Measurements from ENCODE around the gene PTGFRN. TPM values are rescaled to one million over a fixed set of nuclear protein-coding genes. Genes with fewer than 3 reads are reported as not detected.

Gene PTGFRN
- total RNA-seq, 2 donors from 2014 or later, result 10.1 to 11.1 TPM

DNA sequence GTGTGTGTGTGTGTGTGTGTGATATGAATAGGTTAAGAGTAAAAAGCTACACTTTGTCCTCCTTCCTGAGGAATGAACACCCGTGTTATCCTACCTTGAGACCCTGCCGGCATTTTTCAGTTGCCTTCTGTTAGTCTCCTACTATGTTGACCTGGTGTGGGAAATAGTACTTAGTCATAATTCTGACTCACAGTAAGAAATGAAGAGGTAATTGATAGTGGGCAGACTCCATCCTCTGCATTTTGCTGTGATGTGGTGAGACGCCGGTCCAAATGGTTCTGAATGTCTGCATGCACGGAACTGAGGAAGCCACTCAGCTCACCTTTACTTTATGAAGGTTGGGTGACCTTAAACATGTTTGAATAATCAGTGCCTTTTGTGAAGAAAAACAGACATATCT is 104.5 kb downstream of the PTGFRN start:
- Mint-ChIP-seq H3K27ac (no peak overlapping the region), H3K27me3 (no peaks in the 10 kb centered on the region), H3K4me3 (no peak overlapping the region), H3K36me3 (ENCODE audit: low read depth) (no peaks in the 10 kb centered on the region), H3K4me1 (peaks cover 5% of the 10 kb centered on the region), H3K9me3 (no peaks in the 10 kb centered on the region)
- ATAC-seq (replicated peaks), result peak; percentile 86

DNA sequence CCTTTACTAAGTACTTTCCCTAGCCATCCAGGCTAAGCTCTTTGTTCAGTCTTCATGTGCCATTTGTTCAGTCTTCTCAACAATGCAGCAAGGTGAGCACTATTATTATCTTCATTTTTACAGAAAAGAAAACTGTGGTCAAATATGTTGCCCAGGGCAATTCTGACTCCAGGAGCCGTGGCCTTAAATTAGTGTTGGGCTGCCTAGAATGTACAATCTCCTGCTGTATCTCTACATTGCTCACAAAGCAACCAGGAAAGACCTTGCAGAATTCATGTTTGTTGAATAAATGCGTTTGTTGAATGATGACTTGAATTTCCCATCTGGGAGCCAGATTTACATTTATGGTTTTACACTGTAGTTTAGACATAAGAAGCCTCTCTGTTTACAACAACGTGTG is 106.0 kb downstream of the PTGFRN start:
- no peak overlapping the region for H3K27ac Mint-ChIP-seq
- peaks cover 5% of the 10 kb centered on the region for H3K4me1 Mint-ChIP-seq
- ATAC-seq (replicated peaks), result no peak
- H3K36me3 Mint-ChIP-seq (ENCODE audit: low read depth), result no peaks in the 10 kb centered on the region
- H3K9me3 Mint-ChIP-seq, result no peaks in the 10 kb centered on the region
- no peaks in the 10 kb centered on the region for H3K27me3 Mint-ChIP-seq
- no peak overlapping the region for H3K4me3 Mint-ChIP-seq

DNA sequence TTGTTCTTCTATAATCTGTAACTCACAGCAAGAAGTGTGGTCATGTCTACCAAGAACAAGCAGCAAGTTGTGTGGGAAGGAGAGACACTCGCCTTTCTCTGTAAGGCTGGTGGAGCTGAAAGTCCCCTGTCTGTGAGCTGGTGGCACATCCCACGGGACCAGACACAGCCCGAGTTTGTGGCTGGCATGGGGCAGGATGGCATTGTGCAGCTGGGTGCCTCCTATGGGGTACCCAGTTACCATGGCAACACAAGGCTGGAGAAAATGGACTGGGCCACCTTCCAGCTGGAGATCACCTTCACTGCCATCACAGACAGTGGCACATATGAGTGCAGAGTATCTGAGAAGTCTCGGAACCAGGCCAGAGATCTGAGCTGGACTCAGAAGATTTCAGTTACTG is 107.3 kb downstream of the PTGFRN start:
- Mint-ChIP-seq H3K4me1 (peaks cover 5% of the 10 kb centered on the region), H3K4me3 (no peak overlapping the region), H3K27ac (no peak overlapping the region), H3K9me3 (no peaks in the 10 kb centered on the region), H3K36me3 (ENCODE audit: low read depth) (no peaks in the 10 kb centered on the region), H3K27me3 (no peaks in the 10 kb centered on the region)
- no peak for ATAC-seq (replicated peaks)

- no peaks in the 10 kb centered on the region for H3K9me3 Mint-ChIP-seq
Measured at GRCh38 chr1:117017648-117018047, 107.9 kb downstream of the PTGFRN start.

GRCh38 chr1:117020526-117021156 is 110.9 kb downstream of the PTGFRN start:
- no peaks in the 10 kb centered on the region for H3K36me3 Mint-ChIP-seq (ENCODE audit: low read depth)
- no peaks in the 10 kb centered on the region for H3K27me3 Mint-ChIP-seq

More at GRCh38 chr1:117017648-117018047, 107.9 kb downstream of the PTGFRN start:
- Mint-ChIP-seq H3K27ac (no peak overlapping the region), H3K4me1 (peaks cover 5% of the 10 kb centered on the region), H3K4me3 (no peak overlapping the region), H3K36me3 (ENCODE audit: low read depth) (no peaks in the 10 kb centered on the region), H3K27me3 (no peaks in the 10 kb centered on the region)
- no peak for ATAC-seq (replicated peaks)

GRCh38 chr1:117022114-117022513 is 112.4 kb downstream of the PTGFRN start:
- Mint-ChIP-seq H3K9me3 (no peaks in the 10 kb centered on the region), H3K27me3 (no peaks in the 10 kb centered on the region), H3K4me3 (no peak overlapping the region), H3K27ac (no peak overlapping the region), H3K4me1 (no peaks in the 10 kb centered on the region), H3K36me3 (ENCODE audit: low read depth) (no peaks in the 10 kb centered on the region)
- ATAC-seq (replicated peaks), result no peak

More at GRCh38 chr1:117020526-117021156, 110.9 kb downstream of the PTGFRN start:
- Mint-ChIP-seq H3K27ac (no peak overlapping the region), H3K4me1 (no peaks in the 10 kb centered on the region), H3K9me3 (no peaks in the 10 kb centered on the region), H3K4me3 (no peak overlapping the region)
- no peak for ATAC-seq (replicated peaks)

GRCh38 chr1:117025568-117025967 is 115.9 kb downstream of the PTGFRN start:
- H3K9me3 Mint-ChIP-seq, result no peaks in the 10 kb centered on the region

DNA sequence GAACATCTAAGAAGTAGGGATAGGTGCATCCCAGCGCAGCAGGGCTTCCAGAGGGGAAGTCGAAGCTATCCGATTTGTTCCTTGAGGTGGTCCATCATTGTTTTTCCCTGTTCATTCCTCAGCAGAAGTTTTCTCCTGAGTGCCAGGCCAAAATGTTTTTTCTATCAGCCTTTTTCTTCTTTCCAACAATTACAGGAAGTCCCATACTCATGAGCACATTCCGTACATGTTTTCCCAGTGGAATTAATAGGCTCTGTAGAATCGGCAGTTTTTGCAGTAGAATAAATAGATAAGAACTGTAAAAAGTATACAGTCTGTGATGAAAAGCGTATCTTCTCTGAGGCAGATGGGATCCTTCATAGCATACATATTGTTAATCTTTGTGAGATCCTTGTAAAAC is 116.6 kb downstream of the PTGFRN start:
- no peak for ATAC-seq (replicated peaks)
- Mint-ChIP-seq H3K27ac (no peak overlapping the region), H3K36me3 (ENCODE audit: low read depth) (no peaks in the 10 kb centered on the region), H3K4me1 (no peaks in the 10 kb centered on the region), H3K9me3 (no peaks in the 10 kb centered on the region), H3K27me3 (no peaks in the 10 kb centered on the region), H3K4me3 (no peak overlapping the region)

More at GRCh38 chr1:117025568-117025967, 115.9 kb downstream of the PTGFRN start:
- no peaks in the 10 kb centered on the region for H3K36me3 Mint-ChIP-seq (ENCODE audit: low read depth)
- no peaks in the 10 kb centered on the region for H3K27me3 Mint-ChIP-seq
- H3K4me1 Mint-ChIP-seq, result no peaks in the 10 kb centered on the region
- no peak for ATAC-seq (replicated peaks)
- H3K27ac Mint-ChIP-seq, result no peak overlapping the region
- H3K4me3 Mint-ChIP-seq, result no peak overlapping the region

GRCh38 chr1:117029685-117030084 is 120.0 kb downstream of the PTGFRN start:
- H3K27ac Mint-ChIP-seq, result peak overlapping the region; percentile 73
- H3K4me1 Mint-ChIP-seq, result peaks cover 11% of the 10 kb centered on the region
- H3K27me3 Mint-ChIP-seq, result no peaks in the 10 kb centered on the region
- no peaks in the 10 kb centered on the region for H3K9me3 Mint-ChIP-seq
- ATAC-seq (replicated peaks), result no peak
- H3K4me3 Mint-ChIP-seq, result no peak overlapping the region
- H3K36me3 Mint-ChIP-seq (ENCODE audit: low read depth), result no peaks in the 10 kb centered on the region

DNA sequence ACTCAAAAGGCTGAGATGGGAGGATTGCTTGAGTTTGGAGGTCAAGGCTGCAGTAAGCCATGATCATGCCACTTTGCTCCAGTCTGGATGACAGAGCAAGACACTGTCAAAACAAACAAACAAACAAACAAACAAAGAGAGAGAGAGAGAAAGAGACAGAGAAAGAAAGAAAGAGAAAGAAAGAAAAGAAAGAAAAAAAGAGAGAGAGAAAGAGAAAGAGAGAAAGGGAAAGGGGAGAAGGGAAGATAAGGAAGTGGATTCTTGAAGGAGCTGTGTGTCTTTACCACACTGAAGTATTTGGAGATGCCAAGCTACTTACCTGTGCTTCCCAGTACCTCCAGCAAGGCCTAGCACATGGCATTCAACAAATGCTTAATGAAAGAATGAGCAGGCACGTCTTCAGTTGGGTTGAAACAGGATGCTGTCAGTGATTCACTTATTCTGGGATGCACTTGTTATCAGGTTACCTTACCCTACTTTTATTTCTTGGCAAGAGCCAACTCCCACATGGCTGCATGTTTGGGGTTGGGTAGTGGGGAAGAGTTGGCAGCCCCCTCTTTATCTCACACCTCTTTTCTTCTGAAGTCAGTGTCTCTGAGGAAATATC is 120.7 kb downstream of the PTGFRN start:
- peak overlapping the region; percentile 73 for H3K27ac Mint-ChIP-seq

GRCh38 chr1:117032266-117032665 is 122.5 kb downstream of the PTGFRN start:
- ATAC-seq (replicated peaks), result no peak
- Mint-ChIP-seq H3K27me3 (no peaks in the 10 kb centered on the region), H3K4me3 (no peak overlapping the region), H3K9me3 (no peaks in the 10 kb centered on the region), H3K36me3 (ENCODE audit: low read depth) (no peaks in the 10 kb centered on the region), H3K27ac (no peak overlapping the region), H3K4me1 (peaks cover 11% of the 10 kb centered on the region)

More for the DNA sequence above, 120.7 kb downstream of the PTGFRN start:
- Mint-ChIP-seq H3K4me3 (no peak overlapping the region), H3K9me3 (no peaks in the 10 kb centered on the region), H3K4me1 (peaks cover 11% of the 10 kb centered on the region), H3K36me3 (ENCODE audit: low read depth) (no peaks in the 10 kb centered on the region), H3K27me3 (no peaks in the 10 kb centered on the region)
- peak; percentile 54 for ATAC-seq (replicated peaks)

- ATAC-seq (replicated peaks), result no peak
- H3K27ac Mint-ChIP-seq, result no peak overlapping the region
- H3K4me1 Mint-ChIP-seq, result peaks cover 11% of the 10 kb centered on the region
- H3K9me3 Mint-ChIP-seq, result no peaks in the 10 kb centered on the region
- H3K27me3 Mint-ChIP-seq, result no peaks in the 10 kb centered on the region
- H3K4me3 Mint-ChIP-seq, result no peak overlapping the region
- no peaks in the 10 kb centered on the region for H3K36me3 Mint-ChIP-seq (ENCODE audit: low read depth)
Measured at GRCh38 chr1:117032681-117033539, 123.2 kb downstream of the PTGFRN start.

GRCh38 chr1:117033772-117034171 is 124.1 kb downstream of the PTGFRN start:
- no peak for ATAC-seq (replicated peaks)
- Mint-ChIP-seq H3K27me3 (no peaks in the 10 kb centered on the region), H3K4me3 (no peak overlapping the region), H3K9me3 (no peaks in the 10 kb centered on the region), H3K27ac (no peak overlapping the region), H3K36me3 (ENCODE audit: low read depth) (no peaks in the 10 kb centered on the region), H3K4me1 (peaks cover 11% of the 10 kb centered on the region)

GRCh38 chr1:117034791-117035290 is 125.1 kb downstream of the PTGFRN start:
- peaks cover 11% of the 10 kb centered on the region for H3K4me1 Mint-ChIP-seq
- H3K9me3 Mint-ChIP-seq, result no peaks in the 10 kb centered on the region
- H3K36me3 Mint-ChIP-seq (ENCODE audit: low read depth), result no peaks in the 10 kb centered on the region

More at GRCh38 chr1:117034791-117035290, 125.1 kb downstream of the PTGFRN start:
- ATAC-seq (replicated peaks), result no peak
- H3K27me3 Mint-ChIP-seq, result no peaks in the 10 kb centered on the region
- no peak overlapping the region for H3K27ac Mint-ChIP-seq
- H3K4me3 Mint-ChIP-seq, result no peak overlapping the region

Measured in activated T-helper 17 cell treated with anti-CD3 and anti-CD28 coated beads, Interleukin-2, amount 50 U/mL, for 72 hours (primary cell).